Activated CD8-positive, alpha-beta memory T cell treated with anti-CD3 and anti-CD28 coated beads for 48 hours (primary cell): ENCODE results near the gene NUMB.

Experiments
- DNase-seq, 3 experiments: peaks; one replicate each; pipeline ENCODE4 v3.0.0-alpha.2; 2020; ENCODE audit warnings: low read depth in 2 of 3, low spot score in 2 of 3

The NUMB gene

DNA sequence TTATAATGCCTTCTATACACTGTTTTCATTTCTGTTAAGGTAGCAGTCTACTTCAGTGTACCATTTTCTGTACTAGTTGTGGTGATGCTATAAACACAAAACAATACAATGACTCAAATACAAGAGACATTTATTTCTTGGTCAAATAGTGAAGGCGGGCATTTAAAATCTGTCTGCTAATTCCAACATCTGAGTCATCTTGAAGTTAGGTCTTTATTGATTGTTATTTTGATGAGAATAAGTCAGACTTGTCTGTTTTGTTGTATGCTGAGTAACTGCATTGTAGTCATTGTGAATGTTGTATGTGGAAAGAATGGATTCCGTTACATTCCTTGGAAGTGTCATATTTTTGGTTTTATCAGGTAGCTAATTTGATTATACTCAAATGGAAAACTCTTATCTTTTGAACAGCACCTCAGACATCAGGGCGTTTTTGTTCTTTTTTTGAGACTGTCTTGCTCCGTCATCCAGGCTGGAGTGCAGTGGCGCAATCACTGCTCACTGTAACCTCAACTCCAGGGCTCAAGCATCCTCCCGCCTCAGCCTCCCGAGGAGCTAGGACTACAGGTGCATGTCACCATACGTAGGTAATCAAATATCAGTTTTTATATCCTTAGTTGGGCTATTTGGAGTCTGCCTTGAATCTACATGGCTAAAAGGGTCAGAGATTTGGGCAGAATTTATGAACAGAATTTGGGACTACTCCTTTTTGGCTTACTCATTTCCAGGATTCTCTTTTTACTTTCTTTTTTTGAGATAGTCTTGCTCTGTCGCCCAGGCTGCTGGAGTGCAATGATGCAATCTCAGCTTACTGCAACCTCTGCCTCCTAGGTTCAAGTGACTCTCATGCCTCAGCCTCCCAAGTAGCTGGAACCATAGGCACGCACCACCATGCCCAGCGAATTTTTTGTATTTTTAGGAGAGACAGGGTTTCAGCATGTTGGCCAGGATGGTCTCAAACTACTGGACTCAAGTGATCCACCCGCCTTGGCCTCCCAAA is 164.3 kb downstream of the NUMB start:
- DNase-seq = no peak

GRCh38 chr14:73290279-73290678 is 168.1 kb downstream of the NUMB start:
- DNase-seq = no peak

DNA sequence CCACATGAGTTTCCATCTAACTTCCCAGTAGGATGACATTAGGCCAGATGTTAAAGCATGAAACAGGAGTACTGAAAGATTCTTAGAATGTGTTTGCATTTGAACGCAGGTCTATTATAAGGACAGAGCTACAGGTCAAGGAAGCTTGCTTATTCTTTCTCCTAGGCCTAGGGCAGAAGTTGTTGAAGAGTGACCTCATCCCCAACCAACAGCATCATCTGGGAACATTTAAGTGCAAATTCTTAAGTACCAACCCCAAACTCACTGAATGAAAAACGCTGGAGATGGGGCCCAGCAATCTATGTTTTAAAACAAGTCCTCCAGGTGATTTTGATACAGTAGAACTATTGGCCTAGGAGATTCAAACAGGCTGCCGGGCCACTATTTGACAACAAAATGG is 168.6 kb downstream of the NUMB start:
- DNase-seq = no peak

- DNase-seq = no peak
These were observed 169.0 kb downstream of the NUMB start for GRCh38 chr14:73289308-73289707.

- no peak for DNase-seq
These were observed 171.3 kb downstream of the NUMB start for GRCh38 chr14:73287071-73287470.

DNA sequence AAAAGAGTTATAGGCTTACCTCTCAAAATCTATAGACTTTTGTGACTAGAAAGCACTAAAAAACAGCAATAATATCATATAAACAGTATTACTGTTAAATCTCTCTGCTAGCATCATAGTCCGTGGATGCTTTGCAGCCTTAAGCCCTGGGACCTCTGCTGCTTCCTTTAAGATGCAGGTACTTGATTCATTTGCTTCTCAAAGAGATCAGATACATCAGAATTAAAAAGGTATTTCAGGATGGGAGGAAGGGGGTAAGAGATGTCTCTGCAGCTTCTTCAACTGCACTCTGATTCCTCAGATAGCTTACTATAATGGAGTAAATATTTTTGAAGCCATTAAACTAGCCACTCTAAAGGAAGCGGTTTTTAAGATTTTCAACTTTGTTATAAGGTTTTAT is 171.7 kb downstream of the NUMB start:
- no peak for DNase-seq

- no peak for DNase-seq
These were observed 172.4 kb downstream of the NUMB start for GRCh38 chr14:73285979-73286378.

DNA sequence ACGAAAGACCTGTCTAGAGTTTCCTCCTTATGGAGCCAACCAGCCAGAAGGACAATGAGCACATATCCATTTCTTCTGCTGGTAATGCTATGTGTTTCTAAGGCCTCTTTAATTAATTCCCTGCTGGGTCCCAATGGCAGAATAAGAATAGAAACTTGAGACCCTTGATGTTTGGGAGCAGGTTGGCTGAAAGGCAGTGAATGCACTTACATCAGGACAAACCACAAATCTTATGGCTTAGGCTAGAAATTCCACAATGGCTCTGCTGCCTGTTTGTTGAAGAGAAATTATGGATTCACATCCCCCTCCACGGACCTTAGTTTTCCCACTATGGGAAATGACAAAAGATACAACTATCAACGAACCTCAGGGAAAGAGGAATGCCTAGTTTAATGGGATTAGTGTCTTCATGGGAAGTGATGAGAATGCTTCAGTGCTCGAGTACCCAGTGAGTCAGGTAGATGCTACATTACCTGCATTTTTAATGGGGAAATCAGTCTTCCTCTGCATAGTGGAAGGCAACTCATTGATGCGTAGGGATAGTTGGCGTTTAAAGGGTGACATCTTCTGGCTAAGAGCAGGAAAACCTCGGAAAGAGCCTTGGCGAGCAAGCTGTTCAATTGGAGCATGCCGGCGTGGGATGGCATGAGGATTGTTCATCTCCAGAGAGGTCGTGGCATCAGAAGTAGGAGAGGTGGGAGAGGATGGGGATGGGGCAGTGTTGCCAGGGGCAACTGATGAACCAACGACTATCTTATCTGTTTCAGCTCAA is 174.6 kb downstream of the NUMB start:
- DNase-seq = no peak

GRCh38 chr14:73280903-73281302 is 177.4 kb downstream of the NUMB start:
- no peak for DNase-seq

GRCh38 chr14:73277376-73277775 is 181.0 kb downstream of the NUMB start:
- no peak for DNase-seq

DNA sequence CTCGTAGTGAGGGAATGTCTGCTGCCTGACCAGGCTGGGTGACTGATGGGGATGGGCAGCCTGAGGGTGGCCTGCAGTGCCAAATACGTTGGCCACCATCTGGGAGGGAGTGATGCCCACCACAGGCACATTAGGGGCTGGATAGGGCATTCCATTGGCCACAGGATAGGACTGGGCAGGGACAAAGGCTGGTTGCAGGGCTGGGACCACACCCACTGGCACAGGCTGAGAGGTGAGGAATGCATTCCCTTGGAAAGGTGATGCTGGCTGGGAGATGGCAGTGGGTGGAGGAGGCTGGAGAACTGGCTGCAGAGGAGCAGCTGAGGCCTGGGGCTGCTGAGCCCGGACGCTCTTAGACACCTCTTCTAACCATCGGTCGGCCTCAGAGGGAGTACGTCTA is 181.5 kb downstream of the NUMB start:
- no peak for DNase-seq

GRCh38 chr14:73273799-73274198 is 184.5 kb downstream of the NUMB start:
- DNase-seq = no peak

DNA sequence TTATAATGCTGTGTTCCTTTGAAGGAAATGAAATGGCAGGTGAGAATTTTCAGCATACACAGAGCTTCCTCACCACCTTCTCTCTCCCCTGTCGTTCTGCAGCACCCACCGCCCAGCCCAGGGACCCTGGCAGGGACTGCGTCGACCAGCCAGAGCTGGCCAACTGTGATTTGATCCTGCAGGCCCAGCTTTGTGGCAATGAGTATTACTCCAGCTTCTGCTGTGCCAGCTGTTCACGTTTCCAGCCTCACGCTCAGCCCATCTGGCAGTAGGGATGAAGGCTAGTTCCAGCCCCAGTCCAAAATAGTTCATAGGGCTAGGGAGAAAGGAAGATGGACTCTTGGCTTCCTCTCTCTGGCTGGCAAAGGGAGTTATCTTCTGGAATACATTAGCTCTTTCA is 186.0 kb downstream of the NUMB start:
- no peak for DNase-seq

DNA sequence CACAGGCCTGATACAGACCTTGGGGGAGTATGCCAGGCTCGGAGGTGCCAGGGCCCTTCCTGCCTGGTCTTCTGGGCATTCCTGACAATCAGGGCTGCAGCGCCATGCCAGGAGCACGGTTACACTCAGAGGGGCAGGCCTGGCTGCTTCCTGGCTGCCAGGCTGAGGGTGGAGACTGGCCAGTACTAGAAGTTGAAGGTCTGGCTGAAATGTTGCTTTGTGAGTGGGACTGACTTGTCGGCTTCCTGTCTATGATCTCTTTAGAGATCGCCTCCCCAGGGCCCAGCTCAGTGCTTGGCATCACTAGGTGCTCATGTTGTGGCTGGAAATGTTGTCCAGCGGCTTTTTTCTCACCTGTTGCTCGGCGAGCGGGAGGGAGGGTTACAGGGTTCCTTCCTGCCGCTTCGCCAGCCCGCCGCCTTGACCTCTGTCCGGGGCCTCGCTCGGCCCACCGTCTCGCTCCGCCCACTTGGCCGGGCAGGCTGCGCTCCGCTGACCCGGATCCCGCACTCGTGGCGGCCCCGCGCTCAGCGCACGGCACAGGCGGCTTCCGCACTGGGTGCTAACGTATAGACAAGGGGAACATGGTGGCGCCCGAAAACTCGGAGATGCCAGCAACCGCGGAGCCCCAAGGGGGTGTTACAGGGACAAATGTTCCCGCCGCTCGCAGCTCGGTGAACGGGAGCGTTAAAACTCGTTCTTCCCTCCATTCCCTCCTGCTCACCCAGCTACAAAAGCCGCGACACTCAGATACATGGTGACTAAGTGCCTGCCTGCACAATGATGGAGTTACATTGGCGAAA is 188.4 kb downstream of the NUMB start:
- DNase-seq = no peak

GRCh38 chr14:73267474-73267873 is 190.9 kb downstream of the NUMB start:
- no peak for DNase-seq

DNA sequence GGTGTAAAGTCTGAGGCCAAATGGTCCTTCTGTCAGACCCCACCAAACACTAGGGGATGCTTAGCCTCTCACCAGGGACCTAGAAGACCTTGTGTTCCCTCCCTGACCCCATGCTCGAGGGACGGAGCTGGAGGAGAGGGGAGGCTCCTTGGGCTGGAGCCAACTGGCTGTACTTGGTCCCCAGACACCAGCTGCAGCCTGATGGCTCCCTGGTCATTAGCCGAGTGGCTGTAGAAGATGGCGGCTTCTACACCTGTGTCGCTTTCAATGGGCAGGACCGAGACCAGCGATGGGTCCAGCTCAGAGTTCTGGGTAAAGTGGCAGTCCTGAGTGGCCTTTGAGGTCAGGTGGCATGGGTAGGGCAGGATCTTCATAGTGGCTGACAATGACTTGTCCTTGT is 192.0 kb downstream of the NUMB start:
- no peak for DNase-seq

DNA sequence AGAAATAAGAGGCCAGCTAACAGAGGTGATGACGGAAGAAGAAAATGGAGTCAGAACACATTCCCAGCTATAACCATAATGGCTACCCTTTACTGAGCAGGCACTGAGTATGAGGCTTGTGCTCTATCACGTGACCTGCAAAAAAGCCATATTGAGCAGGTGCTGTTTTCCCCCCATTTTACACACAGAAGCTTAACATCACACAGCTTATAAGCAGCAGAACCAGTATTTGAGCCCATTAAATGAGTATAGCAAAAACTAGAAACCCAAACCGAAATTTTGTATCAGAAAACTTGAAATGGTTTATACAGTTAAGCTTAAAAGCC is 192.7 kb downstream of the NUMB start:
- no peak for DNase-seq

DNA sequence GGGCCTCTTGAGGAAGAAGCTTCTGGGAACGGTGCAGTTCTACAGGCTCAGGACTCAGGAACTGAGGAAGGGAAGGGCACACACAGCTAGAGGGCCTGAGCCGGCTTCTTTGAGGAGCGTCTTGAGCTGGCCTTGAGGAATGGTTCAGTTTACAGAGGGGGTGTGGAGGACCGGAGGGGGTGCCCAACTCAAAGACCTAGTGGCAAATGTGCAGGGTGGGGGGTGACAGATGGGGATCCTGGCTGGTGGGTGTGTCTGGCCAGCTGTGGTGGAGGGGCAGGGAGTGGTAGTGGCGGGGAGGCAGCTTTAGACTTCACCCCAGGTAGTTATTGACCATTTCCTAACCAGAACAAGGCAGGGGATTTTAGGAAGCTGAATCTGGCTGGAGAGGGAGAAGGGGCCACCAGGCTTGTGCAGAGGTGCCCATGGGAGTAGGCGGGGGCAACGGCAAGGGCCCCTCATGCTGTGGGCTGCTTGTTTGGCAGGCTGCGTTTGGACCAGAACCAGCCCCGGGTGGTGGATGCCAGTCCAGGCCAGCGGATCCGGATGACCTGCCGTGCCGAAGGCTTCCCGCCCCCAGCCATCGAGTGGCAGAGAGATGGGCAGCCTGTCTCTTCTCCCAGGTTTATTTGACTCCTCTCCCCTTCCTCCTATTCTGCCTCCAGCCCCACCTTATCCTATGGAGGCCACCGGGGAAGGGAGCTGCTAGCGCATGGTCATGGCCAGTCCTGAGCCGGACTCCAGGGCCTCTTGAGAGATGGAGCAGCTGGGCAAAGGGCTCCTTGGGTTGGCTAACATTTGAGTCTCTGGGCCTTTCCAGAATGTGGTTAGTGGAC is 193.2 kb downstream of the NUMB start:
- no peak for DNase-seq

DNA sequence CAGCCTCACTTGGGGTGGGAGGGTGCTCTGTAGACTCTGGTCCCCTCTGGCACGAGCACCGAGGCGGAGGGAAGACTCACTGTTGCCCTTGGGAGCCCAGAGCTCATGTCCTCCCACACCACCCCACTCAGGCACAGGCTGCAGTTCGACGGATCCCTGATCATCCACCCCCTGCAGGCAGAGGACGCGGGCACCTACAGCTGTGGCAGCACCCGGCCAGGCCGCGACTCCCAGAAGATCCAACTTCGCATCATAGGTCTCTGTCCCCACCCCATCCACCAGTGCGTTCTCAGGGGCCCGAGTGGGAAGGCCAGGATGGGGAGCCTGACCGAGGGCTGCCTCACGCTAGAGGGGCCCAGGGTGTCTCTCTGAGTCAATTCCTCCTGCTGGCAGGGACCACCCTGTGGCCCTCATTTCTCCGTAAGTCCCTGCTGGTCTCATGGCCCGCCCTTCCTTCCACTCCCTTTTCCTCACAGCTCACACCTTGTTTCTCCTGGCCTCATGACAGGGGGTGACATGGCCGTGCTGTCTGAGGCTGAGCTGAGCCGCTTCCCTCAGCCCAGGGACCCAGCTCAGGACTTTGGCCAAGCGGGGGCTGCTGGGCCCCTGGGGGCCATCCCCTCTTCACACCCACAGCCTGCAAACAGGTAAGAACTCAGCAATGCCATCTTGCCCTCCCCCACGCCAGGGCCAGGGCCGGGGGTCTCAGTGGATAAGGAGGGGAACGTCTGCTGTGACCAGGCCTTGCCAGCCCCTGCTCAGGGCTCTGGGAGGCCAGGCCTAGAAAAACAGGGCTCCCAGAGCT is 194.1 kb downstream of the NUMB start:
- DNase-seq = no peak

- no peak for DNase-seq
These were observed 194.7 kb downstream of the NUMB start for GRCh38 chr14:73263606-73264005.
